SHP77 treated with DMSO at 0.1 percent for 48 hours (cell line): ENCODE results near the gene ZNF724.

Experiments
- DNase-seq: peaks from one replicate; lab custom pipeline; 2025; lab: John Stamatoyannopoulos, UW

The ZNF724 gene

GRCh38 chr19:23241419-23241818 is 8.8 kb downstream of the ZNF724 start:
- no peak for DNase-seq

GRCh38 chr19:23222998-23223652 is 27.1 kb downstream of the ZNF724 start:
- no peak for DNase-seq

- DNase-seq: no peak
Measured at GRCh38 chr19:23203841-23204344, 46.3 kb downstream of the ZNF724 start.

GRCh38 chr19:23190341-23190740 is 59.9 kb downstream of the ZNF724 start:
- DNase-seq: no peak

- no peak for DNase-seq
Measured at GRCh38 chr19:23183251-23183650, 66.9 kb downstream of the ZNF724 start.
